Brain pericyte (primary cell): ENCODE measurements around the gene ACTL10.
"Not testable (repeated sequence)": the region's sequence is repeated elsewhere in the genome, so short reads cannot be mapped to it uniquely, and the experiment has no call there.

Source experiments
- DNase-seq: peaks from one replicate; pipeline ENCODE4 v3.0.0-alpha.2; 2012; ENCODE audit warnings: low read depth, low spot score

The ACTL10 gene

GRCh38 chr20:33693741-33694638 is 27.2 kb downstream of the ACTL10 start:
- no peak for DNase-seq

GRCh38 chr20:33694639-33695012 is 27.9 kb downstream of the ACTL10 start:
- DNase-seq = no peak

- no peak for DNase-seq
Measured at GRCh38 chr20:33696448-33696847, 29.7 kb downstream of the ACTL10 start.

- no peak for DNase-seq
Measured at GRCh38 chr20:33697129-33697528, 30.4 kb downstream of the ACTL10 start.

GRCh38 chr20:33698966-33699365 is 32.2 kb downstream of the ACTL10 start:
- DNase-seq = not testable (repeated sequence)

GRCh38 chr20:33700696-33701441 is 34.1 kb downstream of the ACTL10 start:
- not testable (repeated sequence) for DNase-seq

- DNase-seq = no peak
Measured at GRCh38 chr20:33701629-33702450, 35.1 kb downstream of the ACTL10 start.

GRCh38 chr20:33702861-33703260 is 36.1 kb downstream of the ACTL10 start:
- no peak for DNase-seq

GRCh38 chr20:33703498-33704137 is 36.9 kb downstream of the ACTL10 start:
- DNase-seq = no peak

GRCh38 chr20:33704197-33704924 is 37.6 kb downstream of the ACTL10 start:
- no peak for DNase-seq

- DNase-seq = no peak
Measured at GRCh38 chr20:33707668-33708067, 40.9 kb downstream of the ACTL10 start.

- no peak for DNase-seq
Measured at GRCh38 chr20:33709398-33709797, 42.7 kb downstream of the ACTL10 start.

- DNase-seq = no peak
Measured at GRCh38 chr20:33709905-33710541, 43.3 kb downstream of the ACTL10 start.

- no peak for DNase-seq
Measured at GRCh38 chr20:33710681-33711445, 44.1 kb downstream of the ACTL10 start.

- no peak for DNase-seq
Measured at GRCh38 chr20:33711446-33711738, 44.6 kb downstream of the ACTL10 start.

GRCh38 chr20:33713865-33714367 is 47.2 kb downstream of the ACTL10 start:
- no peak for DNase-seq

GRCh38 chr20:33716498-33716897 is 49.8 kb downstream of the ACTL10 start:
- no peak for DNase-seq
